K562 (cell line): Measurements from ENCODE around the gene PLEKHG4B.

Experiments
- RBM14 ChIP-seq: fragments of 200-400 bp; formaldehyde crosslinking; IDR thresholded peaks from 2 replicates; pipeline ENCODE4 v1.6.1; 2018; ENCODE audit warnings: low read depth, mild to moderate bottlenecking, low read length, moderate library complexity, borderline replicate concordance; ENCODE audit not compliant: insufficient read depth
- RFX5 ChIP-seq: IDR thresholded peaks from 2 replicates; pipeline ENCODE4 v1.6.1; 2011; ENCODE audit warnings: low read depth, mild to moderate bottlenecking, improper control_type of control experiment, low read length
- ZNF143 ChIP-seq: sonication (generic); formaldehyde crosslinking; IDR thresholded peaks from 2 replicates; pipeline ENCODE4 v1.9.0; 2022; ENCODE audit warnings: mild to moderate bottlenecking, missing genetic modification reagents
- ZNF274 ChIP-seq: IDR thresholded peaks from 2 replicates; pipeline ENCODE4 v1.6.1; 2011; ENCODE audit warnings: low read depth, mild to moderate bottlenecking, low read length, moderate library complexity, borderline replicate concordance
- TF ChIP-seq, protein P1 (sequence below): IDR thresholded peaks from 2 replicates; pipeline ENCODE4 v1.6.1; 2012; ENCODE audit warnings: low read depth, low read length, improper control_type of control experiment, borderline replicate concordance

DNA sequence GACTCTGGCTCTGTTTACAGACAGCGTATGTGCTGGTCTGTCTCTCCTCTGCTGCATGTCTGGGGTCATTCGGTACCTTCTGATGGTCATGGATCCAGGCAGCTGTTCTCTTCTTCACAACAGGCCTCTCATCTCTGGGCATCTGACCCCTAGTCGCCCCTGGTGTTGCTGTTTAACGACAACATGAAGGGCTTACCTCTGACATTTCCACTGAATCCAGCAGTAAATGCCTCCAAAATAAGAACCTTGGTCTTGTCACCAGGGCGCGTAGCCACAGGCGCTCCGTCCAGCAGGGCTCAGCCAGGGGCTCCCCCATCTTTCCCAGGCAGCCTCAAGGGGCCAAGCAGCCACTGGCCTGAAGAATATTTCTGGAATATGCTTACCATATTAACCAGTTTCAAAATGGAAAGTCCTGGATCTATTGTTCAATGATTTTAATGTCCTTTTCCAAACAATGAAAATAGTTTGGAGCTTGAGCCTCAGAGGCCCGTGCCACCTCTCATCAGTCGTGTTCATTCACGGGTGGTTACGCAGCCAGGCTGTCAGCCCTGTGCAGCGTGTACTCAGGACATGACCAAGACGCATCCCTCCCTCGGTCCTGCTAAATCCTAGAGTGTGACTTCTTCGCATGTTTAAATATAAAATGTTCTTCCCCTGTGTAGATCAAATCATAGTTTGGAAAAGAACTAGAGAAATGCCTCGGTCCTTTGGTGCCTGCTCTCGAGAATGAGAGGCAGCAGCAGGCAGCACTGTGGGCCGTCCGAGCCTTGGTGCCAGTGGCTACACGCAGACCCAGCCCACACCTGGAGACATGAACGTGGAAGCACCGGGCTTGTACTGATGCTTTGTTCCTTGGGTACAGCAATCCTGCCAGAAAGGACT is 69.2 kb downstream of the PLEKHG4B start:
- TF ChIP-seq, protein P1, sequence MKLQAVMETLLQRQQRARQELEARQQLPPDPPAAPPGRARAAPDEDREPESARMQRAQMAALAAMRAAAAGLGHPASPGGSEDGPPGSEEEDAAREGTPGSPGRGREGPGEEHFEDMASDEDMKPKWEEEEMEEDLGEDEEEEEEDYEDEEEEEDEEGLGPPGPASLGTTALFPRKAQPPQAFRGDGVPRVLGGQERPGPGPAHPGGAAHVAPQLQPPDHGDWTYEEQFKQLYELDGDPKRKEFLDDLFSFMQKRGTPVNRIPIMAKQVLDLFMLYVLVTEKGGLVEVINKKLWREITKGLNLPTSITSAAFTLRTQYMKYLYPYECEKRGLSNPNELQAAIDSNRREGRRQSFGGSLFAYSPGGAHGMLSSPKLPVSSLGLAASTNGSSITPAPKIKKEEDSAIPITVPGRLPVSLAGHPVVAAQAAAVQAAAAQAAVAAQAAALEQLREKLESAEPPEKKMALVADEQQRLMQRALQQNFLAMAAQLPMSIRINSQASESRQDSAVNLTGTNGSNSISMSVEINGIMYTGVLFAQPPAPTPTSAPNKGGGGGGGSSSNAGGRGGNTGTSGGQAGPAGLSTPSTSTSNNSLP, result no peak
- TF ChIP-seq ZNF274 (no peak), ZNF143 (CRISPR knock-in tag) (no peak), RFX5 (no peak), RBM14 (no peak)
